OCI-LY7 (cell line): ENCODE data around the gene WSB1. TPM values are rescaled to one million over a fixed set of nuclear protein-coding genes. Genes with fewer than 3 reads are reported as not detected.

Experiments
- BruUV-seq: library from RNA; stranded (reverse); fragments of 400-500 nt; replicated peaks from 2 replicates; lab custom pipeline; 2021; lab: Mats Ljungman, UMichigan
- CTCF ChIA-PET: fragments of 300-600 bp; sonication (Branson Sonifier 250); formaldehyde crosslinking; loops from one replicate; lab custom pipeline; 2022; ENCODE audit warnings: antibody characterized with exemption; ENCODE audit not compliant: unreplicated experiment; lab: Charles Lee
- POLR2A ChIA-PET: fragments of 300-600 bp; sonication (Branson Sonifier 250); formaldehyde crosslinking; loops from one replicate; lab custom pipeline; 2022; ENCODE audit warnings: antibody characterized with exemption; lab: Charles Lee
- DNase-seq: peaks from one replicate; pipeline ENCODE4 v3.0.0-alpha.2; 2015; ENCODE audit warnings: low spot score
- H2AFZ ChIP-seq: fragments of 200-600 bp; sonication (generic), shearing (Covaris generic); 2 replicates; pipeline ENCODE4 v1.6.1; 2014; ENCODE audit warnings: mild to moderate bottlenecking, antibody characterized with exemption, low read length, moderate library complexity
- H3K27ac ChIP-seq: fragments of 200-600 bp; sonication (generic); 2 replicates; pipeline ENCODE4 v1.5.1; 2014; ENCODE audit warnings: mixed run types, low read depth, mild to moderate bottlenecking, moderate library complexity, low read length, inconsistent platforms; ENCODE audit not compliant: poor library complexity, severe bottlenecking
- H3K36me3 ChIP-seq: fragments of 200-600 bp; sonication (generic); 2 replicates; pipeline ENCODE4 v1.6.1; 2014; ENCODE audit warnings: mild to moderate bottlenecking, antibody characterized with exemption, low read length, moderate library complexity, mixed read lengths; ENCODE audit not compliant: insufficient read depth
- H3K4me1 ChIP-seq: fragments of 200-600 bp; sonication (generic); 2 replicates; pipeline ENCODE4 v1.5.1; 2014; ENCODE audit warnings: mild to moderate bottlenecking, low read length; ENCODE audit not compliant: insufficient read depth, poor library complexity, severe bottlenecking
- H3K4me2 ChIP-seq: fragments of 200-600 bp; sonication (generic); 2 replicates; pipeline ENCODE4 v1.6.1; 2014; ENCODE audit warnings: mild to moderate bottlenecking, low read length
- H3K4me3 ChIP-seq: fragments of 200-600 bp; sonication (generic); 2 replicates; pipeline ENCODE4 v1.5.1; 2014; ENCODE audit warnings: mild to moderate bottlenecking, low read depth, low read length; ENCODE audit not compliant: poor library complexity, severe bottlenecking
- H3K79me2 ChIP-seq: fragments of 200-600 bp; sonication (generic); 2 replicates; pipeline ENCODE4 v1.6.1; 2016; ENCODE audit warnings: low read depth, mild to moderate bottlenecking, low read length, moderate library complexity, mixed read lengths; ENCODE audit not compliant: insufficient read depth
- H3K9me2 ChIP-seq: fragments of 200-600 bp; sonication (generic); 2 replicates; pipeline ENCODE4 v1.6.1; 2016; ENCODE audit warnings: mild to moderate bottlenecking, low read length, mixed read lengths; ENCODE audit not compliant: insufficient read depth
- H3K9me3 ChIP-seq: fragments of 200-600 bp; sonication (generic); 2 replicates; pipeline ENCODE4 v1.6.1; 2014; ENCODE audit warnings: mild to moderate bottlenecking, mixed run types, low read length, mixed read lengths
- H4K20me1 ChIP-seq: fragments of 200-600 bp; sonication (generic); 2 replicates; pipeline ENCODE4 v1.6.1; 2014; ENCODE audit warnings: mild to moderate bottlenecking, antibody characterized with exemption, low read length, moderate library complexity, mixed read lengths; ENCODE audit not compliant: insufficient read depth
- EZH2phosphoT487 ChIP-seq: fragments of 200-600 bp; sonication (generic); IDR thresholded peaks from 2 replicates; pipeline ENCODE4 v1.6.1; 2018; ENCODE audit warnings: low read depth, borderline replicate concordance, mild to moderate bottlenecking, mixed run types, antibody characterized with exemption, low read length, moderate library complexity, mixed read lengths
- intact Hi-C: fragments of 100-400 bp; cut with micrococcal nuclease; formaldehyde crosslinking; loops from one replicate; pipeline ENCODE4 v1.10.0; 2022; ENCODE audit not compliant: unreplicated experiment
- total RNA-seq, 2 experiments: library from RNA; depleted of rRNA in 1 of 2; stranded (reverse); fragments of >200 nt in 1 of 2; shearing (Covaris generic) in 1 of 2; gene quantifications; 2 replicates each; pipeline ENCODE4 v1.2.3, GENCODE V29; 2014 to 2022
- TF ChIP-seq, protein P1 (sequence below): fragments of 200-600 bp; sonication (generic); conservative IDR thresholded peaks from 2 replicates; pipeline ENCODE4 v1.5.1; 2014; ENCODE audit warnings: mild to moderate bottlenecking, antibody characterized with exemption, low read length, moderate library complexity, mixed read lengths

Gene WSB1
- total RNA-seq, 2 experiments from 2014 or later: 115 to 118 TPM

DNA sequence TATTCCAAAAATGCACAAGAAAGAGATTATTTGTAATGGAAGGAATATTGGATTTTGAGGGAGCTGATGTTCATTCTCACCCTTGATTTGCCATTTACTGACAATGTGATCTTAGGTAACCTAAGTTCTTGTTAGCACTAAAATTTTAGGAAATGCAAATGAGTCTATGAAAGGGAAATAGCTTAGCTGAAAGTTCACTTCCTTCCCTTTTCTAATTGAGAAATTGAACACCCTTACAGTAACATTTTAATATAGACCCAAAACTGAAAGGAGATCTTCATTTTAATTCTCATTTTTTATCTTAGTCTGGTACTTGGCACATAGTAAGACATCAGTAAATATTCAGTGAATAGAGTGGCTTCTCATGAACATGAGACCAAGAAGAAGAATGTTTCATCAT is 10.9 kb upstream of the WSB1 start:
- TF ChIP-seq EZH2phosphoT487: no peak
- TF ChIP-seq, protein P1, sequence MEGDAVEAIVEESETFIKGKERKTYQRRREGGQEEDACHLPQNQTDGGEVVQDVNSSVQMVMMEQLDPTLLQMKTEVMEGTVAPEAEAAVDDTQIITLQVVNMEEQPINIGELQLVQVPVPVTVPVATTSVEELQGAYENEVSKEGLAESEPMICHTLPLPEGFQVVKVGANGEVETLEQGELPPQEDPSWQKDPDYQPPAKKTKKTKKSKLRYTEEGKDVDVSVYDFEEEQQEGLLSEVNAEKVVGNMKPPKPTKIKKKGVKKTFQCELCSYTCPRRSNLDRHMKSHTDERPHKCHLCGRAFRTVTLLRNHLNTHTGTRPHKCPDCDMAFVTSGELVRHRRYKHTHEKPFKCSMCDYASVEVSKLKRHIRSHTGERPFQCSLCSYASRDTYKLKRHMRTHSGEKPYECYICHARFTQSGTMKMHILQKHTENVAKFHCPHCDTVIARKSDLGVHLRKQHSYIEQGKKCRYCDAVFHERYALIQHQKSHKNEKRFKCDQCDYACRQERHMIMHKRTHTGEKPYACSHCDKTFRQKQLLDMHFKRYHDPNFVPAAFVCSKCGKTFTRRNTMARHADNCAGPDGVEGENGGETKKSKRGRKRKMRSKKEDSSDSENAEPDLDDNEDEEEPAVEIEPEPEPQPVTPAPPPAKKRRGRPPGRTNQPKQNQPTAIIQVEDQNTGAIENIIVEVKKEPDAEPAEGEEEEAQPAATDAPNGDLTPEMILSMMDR: no peak
- no peaks in the 10 kb centered on the region for H3K9me3 ChIP-seq
- no peaks in the 10 kb centered on the region for H3K9me2 ChIP-seq
- no peak overlapping the region for H3K4me3 ChIP-seq
- no peaks in the 10 kb centered on the region for H3K36me3 ChIP-seq
- CTCF ChIA-PET: no interaction called here
- intact Hi-C loops: no loop called here
- no peaks in the 10 kb centered on the region for H3K79me2 ChIP-seq
- H3K4me1 ChIP-seq: peaks cover 16% of the 10 kb centered on the region
- no TSS peak for BruUV-seq
- POLR2A ChIA-PET: interaction anchor here (0.9 to 1.1 kb wide), 2 partner anchors 10 to 11 kb away, joined by 3 to 5 read pairs; partner anchors contain the start of gene WSB1
- no peak for DNase-seq
- no peak overlapping the region for H2AFZ ChIP-seq
- H3K27ac ChIP-seq: no peak overlapping the region
- H4K20me1 ChIP-seq: no peaks in the 10 kb centered on the region
- peak overlapping the region; percentile 40 for H3K4me2 ChIP-seq

DNA sequence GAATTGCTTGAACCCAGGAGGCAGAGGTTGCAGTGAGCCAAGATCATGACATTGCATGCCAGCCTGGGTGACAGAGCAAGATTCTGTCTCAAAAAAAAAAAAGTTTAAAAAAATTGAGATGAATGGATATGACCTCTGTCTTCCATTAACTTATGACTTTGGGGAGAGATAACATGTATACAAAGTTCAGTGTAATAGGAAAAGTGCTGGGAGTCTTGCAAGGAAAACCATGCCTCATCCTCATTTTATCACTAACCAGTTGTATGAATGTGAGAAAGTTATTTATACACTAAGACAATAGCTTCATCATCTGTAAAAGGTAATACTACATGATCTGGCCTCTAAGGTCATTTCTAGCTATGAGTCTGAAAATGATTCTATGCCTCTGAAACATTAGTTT is 10.2 kb upstream of the WSB1 start:
- intact Hi-C loops: no loop called here
- Histone ChIP-seq H4K20me1 (no peaks in the 10 kb centered on the region), H3K27ac (no peak overlapping the region), H3K9me2 (no peaks in the 10 kb centered on the region), H3K9me3 (no peaks in the 10 kb centered on the region), H3K4me3 (no peak overlapping the region), H3K36me3 (no peaks in the 10 kb centered on the region), H3K4me1 (peaks cover 16% of the 10 kb centered on the region), H2AFZ (no peak overlapping the region), H3K79me2 (no peaks in the 10 kb centered on the region), H3K4me2 (no peak overlapping the region)
- no peak for DNase-seq
- ChIA-PET CTCF (no interaction called here), POLR2A (interaction anchor here (0.9 to 1.1 kb wide), 2 partner anchors 10 to 11 kb away, joined by 3 to 5 read pairs; partner anchors contain the start of gene WSB1)
- no peak for TF ChIP-seq EZH2phosphoT487
- TF ChIP-seq, protein P1: no peak
- BruUV-seq: no TSS peak

DNA sequence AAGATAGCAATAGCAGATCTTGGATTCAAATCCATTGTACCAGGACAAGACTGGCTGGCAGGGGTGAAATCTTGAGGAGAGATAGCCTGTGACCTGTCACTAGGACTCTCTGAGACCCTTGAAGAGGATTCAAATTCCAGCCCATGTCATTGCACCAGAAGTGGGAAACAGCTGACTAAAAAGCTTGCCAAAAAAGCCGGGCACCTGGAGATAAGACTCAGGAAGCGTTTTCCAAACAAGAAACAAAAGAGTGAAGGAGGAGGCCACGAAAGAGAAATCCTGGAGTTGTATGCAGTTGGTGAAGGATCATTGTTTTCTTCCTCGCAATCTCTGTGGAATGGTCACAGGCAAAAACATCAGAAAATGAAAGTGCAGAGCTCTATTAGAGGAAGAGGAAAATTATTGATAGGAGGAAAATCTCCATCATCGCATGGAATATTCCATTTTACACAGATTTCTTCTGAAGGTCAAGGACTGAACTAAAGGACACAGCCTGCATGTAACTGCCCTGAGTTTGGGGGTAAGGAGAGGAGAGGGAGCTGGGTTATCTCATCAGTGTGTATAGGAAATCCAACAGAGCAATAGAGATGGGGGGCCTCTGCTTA is 9.0 kb upstream of the WSB1 start:
- Histone ChIP-seq H4K20me1 (no peaks in the 10 kb centered on the region), H3K79me2 (no peaks in the 10 kb centered on the region), H2AFZ (no peak overlapping the region), H3K9me2 (no peaks in the 10 kb centered on the region), H3K4me1 (peaks cover 16% of the 10 kb centered on the region), H3K36me3 (no peaks in the 10 kb centered on the region), H3K9me3 (no peaks in the 10 kb centered on the region), H3K4me2 (no peak overlapping the region), H3K4me3 (no peak overlapping the region), H3K27ac (no peak overlapping the region)
- POLR2A ChIA-PET: interaction anchor here (0.6 to 1.6 kb wide), 3 partner anchors 9 to 47 kb away, joined by 3 to 10 read pairs (median 6); partner anchors contain the start of gene WSB1
- CTCF ChIA-PET: interaction anchor here (1.6 kb wide), 1 partner anchor 9 kb away, joined by 5 read pairs; the partner anchor contains the start of gene WSB1
- DNase-seq: no peak
- no peak for TF ChIP-seq EZH2phosphoT487
- TF ChIP-seq, protein P1: no peak
- intact Hi-C loops: no loop called here
- BruUV-seq: no TSS peak
